ENCODE data around the gene CELSR1. TPM values are rescaled to one million over a fixed set of nuclear protein-coding genes. Genes with fewer than 3 reads are reported as not detected.

Gene CELSR1
- total RNA-seq, 1 donor from 2014 or later, result 27.9 TPM

DNA sequence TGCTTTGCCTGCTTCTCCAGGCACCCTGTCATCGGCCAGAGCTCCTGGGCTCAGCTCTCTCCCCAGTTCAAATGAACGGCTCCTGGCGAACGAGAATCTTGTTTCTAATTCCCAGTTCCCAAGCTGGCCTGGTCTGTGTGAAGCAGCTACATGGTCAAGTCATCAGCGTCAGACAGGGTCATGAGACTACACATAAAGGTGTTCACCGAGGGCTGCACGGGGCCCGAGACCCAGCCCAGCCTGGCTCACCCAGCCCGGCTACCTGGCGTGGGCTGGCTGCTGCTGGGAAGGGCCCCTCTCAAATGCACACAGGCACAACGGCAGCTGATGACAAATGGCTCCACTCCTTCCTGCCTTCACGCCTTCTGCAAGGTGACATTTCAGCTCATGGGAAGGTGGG is 14.6 kb upstream of the CELSR1 start:
- H3K36me3 Mint-ChIP-seq (ENCODE audit: low read depth), result peaks cover 7% of the 10 kb centered on the region
- peaks cover 30% of the 10 kb centered on the region for H3K4me1 Mint-ChIP-seq (ENCODE audit: low read depth)
- H3K27ac Mint-ChIP-seq (ENCODE audit: unreplicated experiment), result no peak overlapping the region
- TF ChIP-seq, protein P1, sequence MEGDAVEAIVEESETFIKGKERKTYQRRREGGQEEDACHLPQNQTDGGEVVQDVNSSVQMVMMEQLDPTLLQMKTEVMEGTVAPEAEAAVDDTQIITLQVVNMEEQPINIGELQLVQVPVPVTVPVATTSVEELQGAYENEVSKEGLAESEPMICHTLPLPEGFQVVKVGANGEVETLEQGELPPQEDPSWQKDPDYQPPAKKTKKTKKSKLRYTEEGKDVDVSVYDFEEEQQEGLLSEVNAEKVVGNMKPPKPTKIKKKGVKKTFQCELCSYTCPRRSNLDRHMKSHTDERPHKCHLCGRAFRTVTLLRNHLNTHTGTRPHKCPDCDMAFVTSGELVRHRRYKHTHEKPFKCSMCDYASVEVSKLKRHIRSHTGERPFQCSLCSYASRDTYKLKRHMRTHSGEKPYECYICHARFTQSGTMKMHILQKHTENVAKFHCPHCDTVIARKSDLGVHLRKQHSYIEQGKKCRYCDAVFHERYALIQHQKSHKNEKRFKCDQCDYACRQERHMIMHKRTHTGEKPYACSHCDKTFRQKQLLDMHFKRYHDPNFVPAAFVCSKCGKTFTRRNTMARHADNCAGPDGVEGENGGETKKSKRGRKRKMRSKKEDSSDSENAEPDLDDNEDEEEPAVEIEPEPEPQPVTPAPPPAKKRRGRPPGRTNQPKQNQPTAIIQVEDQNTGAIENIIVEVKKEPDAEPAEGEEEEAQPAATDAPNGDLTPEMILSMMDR (IDR thresholded peaks at IDR 0.05), result no peak
- H3K9me3 Mint-ChIP-seq (ENCODE audit: low read depth), result peaks cover 7% of the 10 kb centered on the region
- no peak overlapping the region for H3K4me3 Mint-ChIP-seq (ENCODE audit: unreplicated experiment)
- H3K27me3 Mint-ChIP-seq (ENCODE audit: low read depth), result no peaks in the 10 kb centered on the region
- peak; percentile 40 for DNase-seq (ENCODE audit: low spot score)

DNA sequence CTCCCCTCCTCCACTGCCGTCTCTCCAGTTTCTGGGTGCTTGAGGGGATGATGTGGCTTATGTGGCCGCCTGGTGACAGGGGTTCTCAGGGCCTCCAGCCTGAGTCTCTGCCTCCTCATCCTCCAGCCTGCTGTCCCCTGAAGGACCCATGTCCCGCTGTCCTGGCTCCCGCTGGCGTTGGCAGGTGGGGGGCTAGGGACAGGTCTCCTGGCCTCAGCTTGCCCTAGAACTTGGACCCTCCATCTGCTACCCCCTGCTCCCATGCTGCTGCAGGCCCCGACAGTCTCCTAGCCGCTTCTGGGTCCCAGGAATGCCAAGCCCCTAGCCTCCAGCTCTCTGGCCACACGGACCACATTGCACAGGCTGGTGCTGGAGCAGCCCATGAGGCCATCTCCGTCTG is 13.9 kb upstream of the CELSR1 start:
- Mint-ChIP-seq H3K27ac (ENCODE audit: unreplicated experiment) (no peak overlapping the region), H3K9me3 (ENCODE audit: low read depth) (peaks cover 3% of the 10 kb centered on the region), H3K4me1 (ENCODE audit: low read depth) (peaks cover 37% of the 10 kb centered on the region), H3K36me3 (ENCODE audit: low read depth) (peaks cover 4% of the 10 kb centered on the region), H3K4me3 (ENCODE audit: unreplicated experiment) (no peak overlapping the region), H3K27me3 (ENCODE audit: low read depth) (no peaks in the 10 kb centered on the region)
- TF ChIP-seq, protein P1 (IDR thresholded peaks at IDR 0.05), result no peak
- peak; percentile 63 for DNase-seq (ENCODE audit: low spot score)

DNA sequence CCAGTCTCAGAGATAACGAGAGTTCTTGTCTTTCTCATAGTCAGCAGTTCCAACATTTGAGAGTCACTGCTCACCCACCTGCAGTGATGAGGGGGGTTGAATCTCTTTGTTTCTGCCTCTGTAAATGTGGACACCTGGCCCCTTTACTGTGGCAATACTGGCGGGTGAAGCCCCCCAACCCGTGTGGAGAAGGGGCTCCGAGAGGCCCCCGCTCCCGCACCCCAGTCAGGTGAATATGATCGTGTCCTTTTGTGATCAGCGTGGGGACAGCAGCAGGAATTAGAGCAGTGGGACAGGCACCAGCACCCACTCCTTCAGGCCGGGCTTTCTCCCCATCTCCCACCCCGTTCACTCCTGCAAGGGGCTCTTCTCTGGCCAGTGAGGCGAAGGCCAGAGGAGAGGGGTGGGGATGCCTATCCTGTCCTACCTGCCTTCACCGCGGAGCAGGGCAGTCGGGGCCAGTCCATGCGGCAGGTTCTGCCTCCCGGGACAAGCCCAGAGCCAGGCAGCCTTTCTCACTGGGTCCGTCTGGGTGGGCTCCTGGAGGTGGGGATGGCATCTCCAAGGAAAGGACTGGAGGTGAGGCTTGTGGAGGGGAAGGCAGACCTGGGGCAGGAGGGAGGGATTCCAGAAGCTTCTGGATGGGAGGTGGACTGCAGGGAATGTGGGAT is 12.7 kb upstream of the CELSR1 start:
- Mint-ChIP-seq H3K4me3 (ENCODE audit: unreplicated experiment) (no peak overlapping the region), H3K27me3 (ENCODE audit: low read depth) (no peaks in the 10 kb centered on the region), H3K27ac (ENCODE audit: unreplicated experiment) (no peak overlapping the region), H3K9me3 (ENCODE audit: low read depth) (peaks cover 3% of the 10 kb centered on the region), H3K36me3 (ENCODE audit: low read depth) (peaks cover 4% of the 10 kb centered on the region), H3K4me1 (ENCODE audit: low read depth) (peaks cover 48% of the 10 kb centered on the region)
- TF ChIP-seq, protein P1 (IDR thresholded peaks at IDR 0.05), result no peak
- DNase-seq (ENCODE audit: low spot score), result peak; percentile 84

DNA sequence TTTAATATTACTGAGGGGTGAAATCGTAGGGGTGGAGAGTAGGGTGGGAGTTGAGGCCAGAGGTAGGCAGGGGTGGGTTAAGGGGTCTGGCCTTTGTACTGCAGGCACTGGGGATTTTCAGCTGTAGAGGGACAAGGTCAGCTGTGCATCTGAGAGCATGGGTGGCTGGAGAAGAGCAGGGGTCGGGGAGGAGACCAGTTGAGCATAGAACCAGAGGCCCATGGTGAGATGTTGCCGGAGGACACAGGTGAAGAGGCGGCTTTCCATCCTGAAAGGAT is 12.1 kb upstream of the CELSR1 start:
- peaks cover 4% of the 10 kb centered on the region for H3K36me3 Mint-ChIP-seq (ENCODE audit: low read depth)
- TF ChIP-seq, protein P1 (IDR thresholded peaks at IDR 0.05), result no peak
- H3K4me1 Mint-ChIP-seq (ENCODE audit: low read depth), result peaks cover 53% of the 10 kb centered on the region
- H3K27me3 Mint-ChIP-seq (ENCODE audit: low read depth), result no peaks in the 10 kb centered on the region
- H3K4me3 Mint-ChIP-seq (ENCODE audit: unreplicated experiment), result no peak overlapping the region
- peaks cover 3% of the 10 kb centered on the region for H3K9me3 Mint-ChIP-seq (ENCODE audit: low read depth)
- peak overlapping the region; percentile 99 for H3K27ac Mint-ChIP-seq (ENCODE audit: unreplicated experiment)
- peak; percentile 35 for DNase-seq (ENCODE audit: low spot score)

DNA sequence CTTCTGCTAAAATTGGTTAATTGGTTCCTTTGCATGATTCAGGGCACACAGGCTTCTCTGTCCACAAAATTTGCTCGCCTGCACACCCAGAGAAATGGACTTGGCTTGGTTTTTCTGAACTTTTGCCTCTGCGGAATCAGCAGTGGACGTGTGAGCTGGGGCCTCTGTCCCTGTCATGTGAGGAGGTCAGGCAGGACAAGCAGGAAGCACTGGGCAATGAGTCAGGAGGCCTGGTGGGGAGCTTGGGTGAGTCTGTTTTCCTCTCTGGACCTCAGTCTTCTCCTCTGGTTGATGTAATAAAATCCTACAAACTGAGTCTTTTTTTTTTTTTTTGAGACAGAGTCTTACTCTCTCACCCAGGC is 10.4 kb upstream of the CELSR1 start:
- peak; percentile 37 for DNase-seq (ENCODE audit: low spot score)
- Mint-ChIP-seq H3K36me3 (ENCODE audit: low read depth) (peaks cover 3% of the 10 kb centered on the region), H3K9me3 (ENCODE audit: low read depth) (peaks cover 3% of the 10 kb centered on the region), H3K27ac (ENCODE audit: unreplicated experiment) (peak overlapping the region; percentile 99), H3K4me1 (ENCODE audit: low read depth) (peaks cover 53% of the 10 kb centered on the region), H3K27me3 (ENCODE audit: low read depth) (no peaks in the 10 kb centered on the region), H3K4me3 (ENCODE audit: unreplicated experiment) (peak overlapping the region; percentile 32)
- TF ChIP-seq, protein P1 (IDR thresholded peaks at IDR 0.05), result no peak
